Skeletal muscle satellite cell (primary cell): ENCODE measurements around the gene MEFV.

Experiments
- H3K27me3 ChIP-seq: 2 replicates; pipeline ENCODE4 v1.7.0; 2013; ENCODE audit warnings: low read length; ENCODE audit not compliant: control insufficient read depth, insufficient read depth
- H3K36me3 ChIP-seq: 2 replicates; pipeline ENCODE4 v1.7.0; 2013; ENCODE audit warnings: mild to moderate bottlenecking, control low read depth, low read length; ENCODE audit not compliant: insufficient read depth
- H3K4me1 ChIP-seq: 2 replicates; pipeline ENCODE4 v1.7.0; 2013; ENCODE audit warnings: low read length; ENCODE audit not compliant: control insufficient read depth, insufficient read depth
- H3K4me2 ChIP-seq: 2 replicates; pipeline ENCODE4 v1.7.0; 2013; ENCODE audit warnings: mild to moderate bottlenecking, low read length
- H3K4me3 ChIP-seq: 2 replicates; pipeline ENCODE4 v1.7.0; 2013; ENCODE audit warnings: low read length
- H3K9ac ChIP-seq: 2 replicates; pipeline ENCODE4 v1.7.0; 2013; ENCODE audit warnings: mild to moderate bottlenecking, low read depth, low read length, moderate library complexity
- H3K9me3 ChIP-seq: replicated peaks from 2 replicates; pipeline ENCODE4 v1.7.0; 2013; ENCODE audit warnings: mild to moderate bottlenecking, control low read depth, low read length

MEFV gene

GRCh38 chr16:3193221-3194212 lies 62.9 kb downstream of the MEFV start:
- Histone ChIP-seq H3K4me2 (no peak overlapping the region), H3K9ac (no peak overlapping the region), H3K36me3 (no peaks in the 10 kb centered on the region), H3K27me3 (peaks cover 37% of the 10 kb centered on the region), H3K4me1 (peaks cover 16% of the 10 kb centered on the region), H3K9me3 (no peaks in the 10 kb centered on the region), H3K4me3 (no peak overlapping the region)

GRCh38 chr16:3192476-3193019 lies 63.9 kb downstream of the MEFV start:
- Histone ChIP-seq H3K9ac (no peak overlapping the region), H3K4me1 (peaks cover 18% of the 10 kb centered on the region), H3K4me3 (no peak overlapping the region), H3K4me2 (no peak overlapping the region), H3K27me3 (peaks cover 31% of the 10 kb centered on the region), H3K36me3 (no peaks in the 10 kb centered on the region), H3K9me3 (no peaks in the 10 kb centered on the region)
